NCI-H345 (cell line): ENCODE results near the gene MAML2.
"Not testable (repeated sequence)": the region's sequence is repeated elsewhere in the genome, so short reads cannot be mapped to it uniquely, and the experiment has no call there.

Source experiments
- DNase-seq: peaks from one replicate; lab custom pipeline; 2025; lab: John Stamatoyannopoulos, UW

MAML2 gene

DNA sequence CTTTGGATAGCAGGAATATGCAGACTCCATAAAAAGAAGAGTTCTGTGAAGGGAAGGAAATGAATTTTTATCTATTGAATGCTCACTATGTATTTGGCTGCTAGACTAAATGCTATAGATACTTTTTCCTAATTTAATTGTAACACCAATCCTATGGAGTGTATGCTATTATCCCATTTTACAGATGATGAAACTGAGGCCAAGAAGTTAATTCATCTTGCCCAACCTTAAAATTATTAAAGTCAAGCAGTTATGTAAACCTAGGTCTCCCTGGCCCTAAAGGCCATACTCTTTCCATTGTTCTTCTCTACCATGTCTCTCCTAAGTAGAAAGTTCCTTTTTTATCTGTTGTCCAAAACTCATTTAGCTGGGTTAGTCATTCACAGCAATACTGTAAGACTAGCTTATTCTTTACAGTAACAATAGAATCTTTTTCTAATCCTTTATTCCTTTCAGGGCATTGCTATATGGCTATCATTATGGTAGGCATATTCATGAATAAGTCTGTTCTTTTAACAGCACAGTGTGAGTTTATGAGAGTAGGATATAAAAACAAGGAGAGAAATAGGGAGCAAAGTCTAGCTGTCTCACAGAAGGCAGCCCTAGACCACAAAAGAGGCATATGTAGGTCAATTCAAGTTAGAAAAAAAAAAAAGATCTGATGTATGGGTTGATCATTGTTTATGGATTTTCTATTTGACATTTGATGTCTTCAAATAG is 50.5 kb downstream of the MAML2 start:
- DNase-seq: no peak

DNA sequence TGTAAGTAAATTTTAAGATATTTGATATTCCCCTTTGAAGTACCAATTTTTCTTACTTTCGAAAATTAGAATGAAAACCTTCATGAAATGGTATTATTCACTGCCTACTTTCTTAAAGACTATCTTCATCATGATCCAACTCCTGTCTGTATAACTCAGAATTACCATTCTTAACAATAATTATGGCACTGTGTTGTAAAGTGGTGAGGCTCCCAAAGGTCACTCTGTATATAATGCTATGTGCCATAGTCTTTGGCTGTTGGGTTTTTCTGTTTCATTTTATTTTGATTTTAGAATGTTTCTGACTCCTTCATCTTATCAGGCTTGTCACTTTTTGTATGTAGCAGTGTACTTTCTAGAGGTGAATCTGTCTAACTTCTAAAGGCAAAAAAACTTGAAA is 52.4 kb downstream of the MAML2 start:
- DNase-seq: no peak

DNA sequence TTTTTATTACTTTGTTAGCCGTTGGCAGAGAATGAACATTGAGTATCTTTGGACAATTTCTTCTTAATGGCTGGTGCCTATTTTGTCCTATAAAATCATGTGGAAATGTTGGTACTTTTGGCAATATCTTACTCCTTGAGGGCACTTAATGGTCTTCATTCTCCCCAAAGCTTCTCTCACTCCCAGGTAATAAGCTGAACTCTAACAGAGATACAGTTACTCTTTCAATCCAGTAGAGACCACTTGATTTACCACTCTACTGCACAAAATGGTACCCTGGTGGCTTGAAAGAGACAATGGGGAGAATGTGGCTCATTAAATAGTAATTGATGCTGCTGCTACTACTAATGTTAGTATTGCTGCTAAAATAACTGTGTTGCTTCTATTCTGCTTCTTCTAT is 53.0 kb downstream of the MAML2 start:
- no peak for DNase-seq

DNA sequence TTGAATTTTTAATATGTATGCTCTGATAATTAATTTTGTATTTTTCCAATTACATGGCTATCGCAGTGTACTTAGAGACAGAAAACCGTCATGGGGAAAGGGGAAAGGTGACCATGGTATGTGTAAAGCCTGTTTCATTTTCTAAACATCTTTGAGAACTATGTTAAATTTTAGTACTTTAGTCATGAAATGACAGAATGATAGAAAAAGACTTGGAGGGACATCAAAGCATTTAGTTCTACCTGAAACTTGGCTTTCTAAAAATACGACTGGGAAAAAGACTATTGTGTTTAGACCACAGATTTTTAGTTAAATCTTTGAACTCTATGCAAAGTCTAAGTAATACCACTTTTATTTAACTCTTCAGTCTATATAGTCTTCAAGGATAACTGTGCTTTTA is 54.1 kb downstream of the MAML2 start:
- no peak for DNase-seq

DNA sequence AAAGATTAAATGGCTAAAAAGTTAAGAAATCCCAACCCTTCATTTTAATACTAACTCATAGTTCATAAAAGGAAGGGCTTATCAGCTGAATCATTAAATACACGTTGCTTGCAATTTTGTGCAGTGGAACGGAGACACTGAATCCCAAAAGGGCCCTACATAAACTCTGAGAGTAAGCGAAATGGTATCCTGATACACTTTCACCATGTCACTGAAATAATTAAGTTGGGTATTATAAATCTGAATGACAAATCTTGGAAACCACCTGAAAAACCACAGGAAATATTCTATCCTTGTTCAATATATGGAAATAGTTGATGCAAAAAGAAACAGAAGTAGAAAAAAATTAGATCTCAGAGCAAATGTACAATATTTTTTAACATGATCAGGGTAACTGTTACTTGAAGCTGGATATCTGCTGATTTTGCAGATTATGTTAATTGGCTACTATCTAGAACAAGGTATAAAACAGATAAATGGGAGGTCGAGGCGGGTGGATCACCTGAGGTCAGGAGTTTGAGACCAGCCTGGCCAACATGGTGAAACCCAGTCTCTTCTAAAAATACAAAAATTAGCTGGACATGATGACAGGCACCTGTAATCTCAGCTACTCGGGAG is 55.1 kb downstream of the MAML2 start:
- DNase-seq: no peak

DNA sequence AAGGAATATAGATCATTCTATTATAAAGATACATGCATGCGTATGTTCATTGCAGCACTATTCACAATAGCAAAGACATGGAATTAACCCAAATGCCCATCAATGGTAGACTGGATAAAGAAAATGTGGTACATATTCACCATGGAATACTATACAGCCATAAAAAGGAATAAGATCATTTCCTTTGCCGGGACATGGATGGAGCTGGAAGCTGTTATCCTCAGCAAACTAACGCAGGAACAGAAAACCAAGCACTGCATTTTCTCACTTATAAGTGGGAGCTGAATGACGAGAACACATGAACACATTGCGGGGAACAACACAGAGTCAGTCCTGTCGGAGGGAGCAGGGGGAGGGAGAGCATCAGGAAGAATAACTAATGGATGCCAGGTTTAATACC is 57.0 kb downstream of the MAML2 start:
- DNase-seq: not testable (repeated sequence)

DNA sequence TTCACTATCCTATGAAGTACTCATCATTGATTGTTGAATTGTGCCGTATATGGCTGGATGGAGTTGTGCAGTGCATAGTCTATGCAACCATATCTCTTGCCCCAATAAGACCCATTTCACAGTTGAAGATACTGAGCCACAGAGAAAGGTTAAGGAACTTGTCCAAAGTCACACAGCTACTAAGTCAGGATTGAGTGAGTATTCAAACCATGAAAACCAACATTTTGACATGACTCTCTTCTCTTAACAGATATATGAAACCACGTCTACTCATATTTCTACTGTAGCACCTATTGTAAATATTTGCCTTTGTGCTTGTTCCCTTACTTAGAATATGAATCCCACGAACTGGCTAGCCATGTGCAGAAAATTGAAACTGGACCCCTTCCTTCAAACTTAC is 58.1 kb downstream of the MAML2 start:
- DNase-seq: no peak

DNA sequence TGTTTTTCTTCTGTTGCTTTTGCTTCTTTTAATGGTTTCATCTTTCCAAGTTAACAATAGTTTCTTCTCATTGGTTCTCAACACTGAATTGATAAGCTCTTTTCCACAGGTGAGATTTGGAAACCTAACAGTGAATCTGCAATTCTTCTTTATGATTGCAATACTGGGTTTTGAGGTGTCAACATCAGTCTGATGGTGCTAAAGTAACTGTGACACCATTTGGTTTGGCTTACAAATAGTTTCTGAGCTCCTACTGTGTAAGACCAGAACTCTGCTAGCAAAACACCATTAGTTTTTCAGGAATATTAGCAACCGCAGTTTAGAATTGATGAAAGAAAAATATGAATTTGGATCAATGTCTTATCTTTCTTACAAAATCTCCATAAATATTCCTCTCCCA is 58.6 kb downstream of the MAML2 start:
- DNase-seq: no peak

DNA sequence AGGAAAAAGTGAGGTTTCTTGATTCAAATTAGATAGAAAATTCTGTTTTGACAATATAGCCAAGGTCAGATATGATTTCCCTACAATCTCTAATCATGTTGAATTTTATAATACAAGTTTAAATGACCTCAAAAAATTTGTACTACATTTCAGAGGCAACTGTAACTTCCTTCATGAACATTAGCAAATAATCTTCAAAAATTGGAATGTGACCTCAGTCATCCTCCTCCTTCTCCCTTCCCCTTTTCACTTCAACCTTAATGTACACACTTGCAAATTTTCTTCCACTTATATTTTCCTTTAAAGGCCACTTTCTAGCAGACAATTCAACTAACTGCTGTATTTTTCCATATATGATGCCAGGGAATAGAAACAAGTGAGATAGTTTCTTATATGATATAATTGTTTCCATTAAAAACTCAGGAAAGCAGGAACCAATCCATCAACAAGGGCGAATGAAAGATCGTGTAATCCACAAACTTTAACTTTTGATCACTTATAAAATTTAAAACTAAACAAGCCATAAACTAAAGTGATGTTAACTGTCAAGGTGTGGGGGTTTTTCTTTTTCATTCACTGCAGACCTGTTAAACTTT is 60.3 kb downstream of the MAML2 start:
- DNase-seq: no peak

DNA sequence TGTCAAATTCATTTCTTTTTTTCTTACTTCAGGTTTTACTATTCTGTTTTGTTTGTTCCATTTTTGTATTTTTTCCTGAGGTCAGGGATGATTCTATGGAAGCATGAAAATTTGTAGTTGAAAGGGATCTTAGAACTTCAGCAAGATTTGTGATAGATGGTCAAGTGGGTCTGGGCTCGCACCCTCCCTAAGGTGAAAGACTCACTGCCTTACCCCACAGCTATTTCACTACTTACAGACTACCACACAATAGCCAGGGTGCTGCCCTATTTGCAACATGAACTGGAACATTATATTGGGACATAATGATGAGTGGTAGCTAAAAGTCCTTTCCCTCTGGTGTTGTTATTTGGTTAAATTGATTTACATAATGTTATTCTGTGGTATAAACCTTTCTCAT is 62.6 kb downstream of the MAML2 start:
- no peak for DNase-seq

DNA sequence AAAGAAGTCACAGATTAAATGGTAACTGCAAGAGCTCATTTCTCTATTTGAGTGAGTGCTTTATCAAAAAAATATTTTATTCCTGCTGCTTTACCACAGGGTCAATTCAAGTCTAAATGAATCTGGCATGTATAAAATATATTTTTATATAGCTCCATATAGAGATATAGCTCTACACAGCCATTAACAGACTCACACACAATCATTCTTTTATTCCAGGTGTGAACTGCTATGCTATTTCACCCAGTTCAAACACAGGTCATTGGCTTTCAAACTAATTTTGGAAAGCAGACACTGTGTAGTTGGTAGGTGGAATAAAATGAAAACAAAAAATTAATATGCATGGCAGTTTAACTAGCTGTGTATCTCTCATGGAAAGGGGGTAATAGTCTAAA is 63.1 kb downstream of the MAML2 start:
- no peak for DNase-seq

DNA sequence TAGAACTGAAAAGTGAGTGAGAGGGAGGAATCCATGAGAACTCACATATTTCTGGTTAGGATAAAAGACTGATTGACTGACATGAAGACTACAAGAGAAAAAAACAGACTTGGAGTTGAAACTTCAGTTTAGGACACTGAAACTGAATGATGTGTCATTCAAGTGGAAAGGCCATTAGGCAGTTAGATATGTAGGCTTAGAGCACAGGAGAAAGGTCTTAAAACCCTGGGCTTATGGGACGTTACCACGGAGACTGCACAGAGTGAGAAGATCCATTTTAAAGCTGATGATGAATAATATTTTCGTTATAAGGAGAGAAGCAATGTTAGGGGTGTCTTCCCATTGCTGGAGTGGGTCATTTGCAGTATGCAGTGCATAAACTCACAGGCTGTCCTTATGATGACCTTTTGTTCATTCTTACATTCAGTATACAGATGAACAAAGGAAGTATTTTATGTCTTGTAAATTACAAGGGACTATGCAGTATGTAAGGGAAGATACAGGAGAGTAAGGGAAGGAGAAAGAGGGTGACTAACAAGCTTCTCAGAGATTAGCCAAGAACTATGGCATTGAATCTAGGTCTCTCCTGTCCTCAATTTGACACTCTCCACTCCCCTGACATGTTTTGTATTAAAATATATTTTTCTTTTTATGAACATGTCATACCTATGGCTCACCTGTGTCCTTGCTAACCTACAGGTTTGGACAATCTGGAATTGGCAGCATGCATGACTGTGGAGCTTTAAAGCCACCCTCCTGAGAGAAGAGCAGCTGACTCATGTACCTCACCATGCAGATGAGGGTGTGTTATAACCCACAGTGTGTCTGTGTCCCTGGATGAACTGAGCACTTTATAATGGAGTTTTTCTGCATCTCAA is 63.7 kb downstream of the MAML2 start:
- no peak for DNase-seq

DNA sequence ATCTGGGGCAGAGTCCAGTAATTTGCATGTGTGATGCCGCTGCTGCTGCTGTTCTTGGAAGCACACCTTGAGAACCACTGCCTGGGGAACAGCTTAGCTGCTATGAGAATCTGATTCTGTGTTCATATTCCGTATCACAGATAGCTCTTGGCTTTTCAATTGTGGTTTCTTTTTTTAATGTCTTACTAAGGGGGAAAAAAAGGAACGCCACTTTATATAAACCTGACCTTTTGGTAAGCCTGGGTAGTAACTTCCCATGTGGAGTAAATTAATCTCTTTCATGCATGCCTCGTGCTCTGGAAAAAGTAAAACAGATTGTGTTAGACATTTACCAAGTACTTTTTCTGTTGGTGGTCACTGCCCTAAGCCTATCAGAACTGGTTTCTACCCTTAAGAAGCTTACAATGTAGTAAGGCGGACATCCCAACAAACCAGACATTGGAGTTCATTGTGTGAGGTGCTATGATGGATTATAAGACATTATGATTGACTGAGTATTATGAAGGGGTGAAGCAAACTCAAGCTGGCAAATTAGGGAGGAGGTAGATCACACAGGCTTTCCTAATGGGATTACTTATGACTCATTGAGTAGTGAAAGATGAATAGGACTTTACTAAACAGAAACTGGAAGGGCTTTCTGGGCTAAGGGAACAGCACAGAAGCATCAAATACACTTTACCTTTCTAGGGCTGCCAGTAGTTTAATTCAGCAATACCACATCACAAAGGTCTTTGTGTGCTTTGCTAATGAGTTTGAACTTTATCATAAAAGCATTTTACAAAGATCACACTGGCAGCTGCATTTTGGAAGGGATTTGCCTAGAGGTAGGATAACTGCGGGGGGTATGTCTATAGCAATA is 64.7 kb downstream of the MAML2 start:
- DNase-seq: no peak

DNA sequence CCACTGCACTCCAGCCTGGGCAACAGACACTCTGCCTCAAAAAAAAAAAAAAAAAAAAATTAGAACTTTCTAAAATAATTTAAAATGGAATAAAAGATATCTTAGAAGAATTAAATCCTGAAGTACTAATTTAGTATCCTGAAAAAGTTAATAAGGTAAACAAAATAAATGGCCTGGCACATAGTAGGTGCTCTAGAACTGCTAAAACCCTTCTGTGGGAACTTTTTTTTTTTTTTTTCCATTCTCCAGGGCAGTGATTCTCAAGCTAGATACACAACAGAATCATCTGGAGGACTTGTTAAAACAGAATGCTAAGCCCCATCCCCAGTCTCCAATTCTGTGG is 65.3 kb downstream of the MAML2 start:
- DNase-seq: no peak

DNA sequence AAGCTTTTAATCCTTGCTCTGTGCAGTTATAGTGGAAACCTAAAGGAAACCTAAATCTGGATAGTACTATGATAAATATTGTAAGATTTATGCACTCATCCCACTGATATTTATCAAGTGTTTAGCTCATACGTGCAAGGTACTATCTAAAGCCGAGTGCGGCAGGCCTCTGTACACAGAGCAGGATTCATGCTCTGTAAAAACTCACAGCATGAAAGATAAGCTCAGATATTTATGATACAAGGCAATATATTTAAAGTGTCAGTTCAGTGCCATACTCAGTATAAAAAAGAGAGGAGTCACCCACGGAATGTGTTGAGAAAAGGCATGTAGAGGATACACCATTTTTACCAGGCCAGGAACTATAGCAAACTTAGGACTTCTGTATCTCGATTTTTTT is 66.2 kb downstream of the MAML2 start:
- DNase-seq: no peak

DNA sequence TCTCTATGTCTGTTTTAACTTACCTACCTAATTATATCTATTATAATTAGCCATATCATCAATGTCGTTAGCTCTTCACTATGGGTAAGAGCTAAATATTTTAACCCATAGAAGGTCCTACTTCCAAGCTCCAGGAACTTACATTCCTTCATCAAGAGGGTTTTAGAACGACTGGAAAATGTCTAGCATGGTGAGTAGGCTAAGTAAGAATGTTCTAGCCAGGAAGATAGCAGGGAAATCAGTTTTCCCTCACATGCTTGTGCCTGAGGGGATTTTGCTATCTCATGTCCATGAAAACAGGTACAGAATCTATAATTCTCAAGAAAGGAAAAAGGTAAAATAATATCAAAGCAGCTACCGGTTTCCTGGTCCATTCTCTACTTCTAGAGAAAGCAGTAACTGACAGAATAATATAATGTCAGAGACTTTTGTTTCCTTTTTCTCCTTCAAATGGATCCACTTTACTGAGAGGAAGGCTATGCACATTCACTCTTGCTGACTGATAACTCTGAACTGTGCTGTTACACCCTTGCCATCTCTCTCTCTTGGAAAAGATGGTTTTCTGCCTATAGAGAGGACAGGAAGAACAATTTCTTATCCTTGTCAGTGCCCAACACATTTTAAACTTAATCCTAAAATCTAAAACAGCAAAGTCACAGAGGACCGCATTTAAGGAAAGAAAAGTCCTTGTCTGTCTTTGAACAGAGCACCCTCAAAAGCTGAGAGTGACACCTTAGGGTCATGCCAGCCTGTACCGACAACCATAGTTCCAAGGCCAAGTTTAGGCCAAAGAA is 67.0 kb downstream of the MAML2 start:
- DNase-seq: no peak

DNA sequence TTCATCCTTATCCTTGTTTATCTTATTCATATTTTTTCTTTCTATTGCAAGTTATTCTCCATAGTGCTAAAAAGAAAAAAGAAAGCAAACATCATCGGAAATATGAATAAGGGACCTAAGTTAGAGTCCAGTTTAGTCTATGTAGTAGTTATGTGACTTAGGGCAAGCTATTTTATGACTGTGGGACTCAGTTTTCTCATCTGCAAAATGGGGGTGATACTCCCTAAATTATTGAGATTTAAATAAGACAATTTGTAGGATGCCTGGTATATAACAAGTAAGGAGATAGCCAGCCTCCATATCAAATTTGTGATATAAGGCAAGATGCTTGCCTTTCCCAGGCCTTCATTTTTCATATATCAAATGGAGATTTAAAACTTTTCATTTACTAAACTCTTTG is 69.5 kb downstream of the MAML2 start:
- DNase-seq: no peak

DNA sequence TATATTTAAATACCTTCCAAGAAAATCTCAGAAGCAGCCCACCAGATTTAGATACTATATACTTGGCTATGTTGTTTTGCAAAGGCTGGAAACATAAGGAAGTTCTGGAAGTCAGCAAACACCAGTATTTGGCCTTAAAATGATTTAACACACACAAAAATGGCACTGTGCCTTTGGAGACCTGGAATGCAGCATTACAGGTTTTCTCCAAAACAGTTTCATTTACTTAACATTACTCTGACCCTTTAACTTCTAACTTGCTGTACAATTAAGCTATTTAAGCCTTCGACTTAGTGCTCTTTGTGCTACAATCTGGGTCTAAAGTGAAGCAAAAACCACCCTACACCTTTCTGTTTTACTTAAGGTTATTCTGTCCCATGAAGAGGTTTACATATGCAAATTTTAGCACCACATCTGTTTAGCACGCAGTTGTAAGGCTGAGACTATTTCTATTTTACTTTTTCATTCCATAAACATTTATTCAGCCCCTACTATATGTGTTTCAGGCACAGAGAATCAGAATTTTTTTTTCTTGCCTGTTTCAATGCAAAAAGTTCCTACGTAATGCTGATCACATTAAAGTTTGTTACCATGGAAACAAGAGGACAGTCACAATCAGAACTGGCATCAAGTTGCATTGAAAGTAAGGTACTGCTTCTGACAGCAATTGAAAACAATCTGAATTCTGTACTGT is 70.3 kb downstream of the MAML2 start:
- no peak for DNase-seq

DNA sequence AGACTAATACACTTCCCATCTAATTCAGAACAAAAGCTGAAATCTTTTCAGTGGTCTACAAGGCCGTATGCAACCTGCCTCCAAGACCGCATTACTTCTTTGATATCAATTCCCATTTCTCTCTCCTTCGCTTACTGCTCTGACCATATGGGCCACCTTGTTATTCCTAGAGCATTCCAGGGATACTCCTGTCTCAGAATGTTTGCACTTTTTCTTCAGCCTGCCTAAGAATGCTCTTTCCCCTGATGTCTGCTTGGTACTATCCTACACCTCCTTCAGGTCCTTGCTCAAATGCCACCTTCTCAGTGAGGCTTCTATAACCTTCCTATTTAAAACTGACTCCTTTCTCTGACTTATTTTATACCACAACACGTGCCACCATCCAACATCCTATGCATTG is 71.2 kb downstream of the MAML2 start:
- no peak for DNase-seq

DNA sequence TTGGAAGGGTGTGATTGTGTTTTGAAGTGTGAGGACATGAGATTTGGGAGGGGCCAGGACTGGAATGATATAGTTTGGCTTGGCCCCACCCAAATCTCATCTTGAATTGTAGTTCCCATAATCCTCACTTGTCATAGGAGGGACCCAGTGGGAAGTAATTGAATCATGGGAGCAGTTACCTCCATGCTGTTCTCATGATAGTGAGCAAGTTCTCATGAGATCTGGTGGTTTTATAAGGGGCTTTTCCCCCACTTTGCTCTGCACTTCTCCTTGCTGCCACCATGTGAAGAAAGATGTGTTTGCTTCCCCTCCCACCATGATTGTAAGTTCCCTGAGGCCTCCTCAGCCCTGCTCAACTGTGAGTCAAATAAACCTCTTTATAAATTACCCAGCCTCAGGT is 71.6 kb downstream of the MAML2 start:
- DNase-seq: not testable (repeated sequence)
